GM18951 (cell line): ENCODE data around the gene SMPD2.

Source experiments
- POLR2A ChIP-seq: IDR thresholded peaks from 4 replicates; pipeline ENCODE4 v1.6.1; 2011; ENCODE audit warnings: mild to moderate bottlenecking; ENCODE audit not compliant: insufficient read length, insufficient read depth; ENCODE audit errors: extremely low read depth
- in situ Hi-C: fragments of 300-500 bp; cut with MboI; formaldehyde crosslinking; loops from one replicate; pipeline ENCODE4 v1.12.0; 2022; ENCODE audit warnings: low sequenced_read_pairs, mixed read lengths, inconsistent platforms; ENCODE audit not compliant: unreplicated experiment

The SMPD2 gene

GRCh38 chr6:109477725-109478124, 37.2 kb downstream of the SMPD2 start:
- in situ Hi-C loops, result no loop called here
- no peak for TF ChIP-seq POLR2A

GRCh38 chr6:109478222-109478805, 37.8 kb downstream of the SMPD2 start:
- in situ Hi-C loops, result no loop called here
- TF ChIP-seq POLR2A, result no peak

- no peak for TF ChIP-seq POLR2A
- in situ Hi-C loops, result no loop called here
These were observed 38.5 kb downstream of the SMPD2 start for GRCh38 chr6:109478841-109479624.

GRCh38 chr6:109480993-109481480, 40.5 kb downstream of the SMPD2 start:
- in situ Hi-C loops, result no loop called here
- TF ChIP-seq POLR2A, result no peak

GRCh38 chr6:109482905-109483734, 42.6 kb downstream of the SMPD2 start, which contains the start of gene ZBTB24:
Gene ZBTB24, minus strand, starts transcription at chr6:109483219. Its CDS starts 1,193 bp downstream, at chr6:109482026.
- TF ChIP-seq POLR2A, result peak; percentile 80
- in situ Hi-C loops, result no loop called here

- in situ Hi-C loops, result no loop called here
- no peak for TF ChIP-seq POLR2A
These were observed 43.2 kb downstream of the SMPD2 start for GRCh38 chr6:109483735-109484057.

- no peak for TF ChIP-seq POLR2A
- in situ Hi-C loops, result no loop called here
These were observed 43.6 kb downstream of the SMPD2 start for GRCh38 chr6:109484122-109484521.

- in situ Hi-C loops, result no loop called here
- TF ChIP-seq POLR2A, result no peak
These were observed 44.9 kb downstream of the SMPD2 start for GRCh38 chr6:109485266-109485935.

- in situ Hi-C loops, result no loop called here
- no peak for TF ChIP-seq POLR2A
These were observed 45.5 kb downstream of the SMPD2 start for GRCh38 chr6:109486068-109486467.

- in situ Hi-C loops, result no loop called here
- no peak for TF ChIP-seq POLR2A
These were observed 47.5 kb downstream of the SMPD2 start for GRCh38 chr6:109488001-109488400.

GRCh38 chr6:109490713-109491112, 50.2 kb downstream of the SMPD2 start:
- no peak for TF ChIP-seq POLR2A

GRCh38 chr6:109491207-109491938, 50.8 kb downstream of the SMPD2 start:
- in situ Hi-C loops, result no loop called here
- TF ChIP-seq POLR2A, result no peak

More at GRCh38 chr6:109490713-109491112, 50.2 kb downstream of the SMPD2 start:
- in situ Hi-C loops, result no loop called here
